ENCODE measurements around the gene OR2AT4.
A peak's percentile ranks its signal among the peaks of the same experiment; 100 is the strongest.

Gene OR2AT4

GRCh38 chr11:75031771-75032549, 64.7 kb downstream of the OR2AT4 start:
- peak; percentile 94 for TF ChIP-seq CTCF (IDR thresholded peaks at IDR 0.05; ENCODE audit: low read depth, low read length)
- Histone ChIP-seq H3K27me3 (no peaks in the 10 kb centered on the region), H3K4me1 (peaks cover 65% of the 10 kb centered on the region), H3K9me3 (no peaks in the 10 kb centered on the region), H3K36me3 (no peaks in the 10 kb centered on the region), H3K4me3 (ENCODE audit: low read depth, low read length) (no peak overlapping the region)
- DNase-seq, result peak; percentile 93
